ENCODE data around the gene NUPR1. TPM values are rescaled to one million over a fixed set of nuclear protein-coding genes. Genes with fewer than 3 reads are reported as not detected.

The NUPR1 gene
- total and polyA plus RNA-seq, 2 of the 13 experiments (the other 11 are each of a cell fraction or from before 2014, with no cell fraction given): 18.0 to 25.6 TPM

DNA sequence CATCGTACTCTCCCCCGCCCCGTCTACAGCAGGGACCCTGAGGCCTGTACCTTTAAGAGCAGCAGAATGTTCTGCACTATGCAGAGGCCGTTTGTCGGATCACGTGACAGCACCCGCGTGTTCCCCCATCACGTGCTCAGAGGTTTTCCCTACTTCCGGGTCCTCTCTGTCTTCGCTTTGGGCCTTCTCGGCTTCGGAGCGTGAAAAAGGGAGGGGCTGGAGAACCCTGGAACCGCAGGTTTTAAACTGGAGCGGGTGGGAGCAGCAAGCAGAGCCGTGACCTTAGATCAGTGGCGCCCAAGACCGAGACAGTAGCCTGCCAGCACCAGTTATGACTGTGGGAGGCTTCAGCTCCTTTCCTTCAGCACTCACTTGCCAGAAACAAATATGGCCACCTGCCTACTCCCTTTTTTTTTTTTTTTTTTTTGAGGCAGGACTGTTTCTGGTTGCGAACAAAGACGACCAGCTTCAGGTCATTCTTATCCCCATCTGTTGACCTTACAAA lies 46.8 kb downstream of the NUPR1 start, which contains the start of gene CLN3 (continued):
- TF ChIP-seq, protein P1, sequence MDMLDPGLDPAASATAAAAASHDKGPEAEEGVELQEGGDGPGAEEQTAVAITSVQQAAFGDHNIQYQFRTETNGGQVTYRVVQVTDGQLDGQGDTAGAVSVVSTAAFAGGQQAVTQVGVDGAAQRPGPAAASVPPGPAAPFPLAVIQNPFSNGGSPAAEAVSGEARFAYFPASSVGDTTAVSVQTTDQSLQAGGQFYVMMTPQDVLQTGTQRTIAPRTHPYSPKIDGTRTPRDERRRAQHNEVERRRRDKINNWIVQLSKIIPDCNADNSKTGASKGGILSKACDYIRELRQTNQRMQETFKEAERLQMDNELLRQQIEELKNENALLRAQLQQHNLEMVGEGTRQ (IDR thresholded peaks at IDR 0.05; ENCODE audit: low read depth, low read length): peak; percentile 100
- TF ChIP-seq, protein P1 (CRISPR knock-in tag; IDR thresholded peaks at IDR 0.05; ENCODE audit: borderline replicate concordance): peak; percentile 99; the same call in 1 of the 2 replicates
- TF ChIP-seq, protein P2, sequence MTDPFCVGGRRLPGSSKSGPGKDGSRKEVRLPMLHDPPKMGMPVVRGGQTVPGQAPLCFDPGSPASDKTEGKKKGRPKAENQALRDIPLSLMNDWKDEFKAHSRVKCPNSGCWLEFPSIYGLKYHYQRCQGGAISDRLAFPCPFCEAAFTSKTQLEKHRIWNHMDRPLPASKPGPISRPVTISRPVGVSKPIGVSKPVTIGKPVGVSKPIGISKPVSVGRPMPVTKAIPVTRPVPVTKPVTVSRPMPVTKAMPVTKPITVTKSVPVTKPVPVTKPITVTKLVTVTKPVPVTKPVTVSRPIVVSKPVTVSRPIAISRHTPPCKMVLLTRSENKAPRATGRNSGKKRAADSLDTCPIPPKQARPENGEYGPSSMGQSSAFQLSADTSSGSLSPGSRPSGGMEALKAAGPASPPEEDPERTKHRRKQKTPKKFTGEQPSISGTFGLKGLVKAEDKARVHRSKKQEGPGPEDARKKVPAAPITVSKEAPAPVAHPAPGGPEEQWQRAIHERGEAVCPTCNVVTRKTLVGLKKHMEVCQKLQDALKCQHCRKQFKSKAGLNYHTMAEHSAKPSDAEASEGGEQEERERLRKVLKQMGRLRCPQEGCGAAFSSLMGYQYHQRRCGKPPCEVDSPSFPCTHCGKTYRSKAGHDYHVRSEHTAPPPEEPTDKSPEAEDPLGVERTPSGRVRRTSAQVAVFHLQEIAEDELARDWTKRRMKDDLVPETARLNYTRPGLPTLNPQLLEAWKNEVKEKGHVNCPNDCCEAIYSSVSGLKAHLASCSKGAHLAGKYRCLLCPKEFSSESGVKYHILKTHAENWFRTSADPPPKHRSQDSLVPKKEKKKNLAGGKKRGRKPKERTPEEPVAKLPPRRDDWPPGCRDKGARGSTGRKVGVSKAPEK (CRISPR knock-in tag; IDR thresholded peaks at IDR 0.05; ENCODE audit: borderline replicate concordance): no peak
- TF ChIP-seq TBL1XR1 (IDR thresholded peaks at IDR 0.05; ENCODE audit: borderline replicate concordance, low read length, partially characterized antibody): peak; percentile 78
- TF ChIP-seq, protein P3, sequence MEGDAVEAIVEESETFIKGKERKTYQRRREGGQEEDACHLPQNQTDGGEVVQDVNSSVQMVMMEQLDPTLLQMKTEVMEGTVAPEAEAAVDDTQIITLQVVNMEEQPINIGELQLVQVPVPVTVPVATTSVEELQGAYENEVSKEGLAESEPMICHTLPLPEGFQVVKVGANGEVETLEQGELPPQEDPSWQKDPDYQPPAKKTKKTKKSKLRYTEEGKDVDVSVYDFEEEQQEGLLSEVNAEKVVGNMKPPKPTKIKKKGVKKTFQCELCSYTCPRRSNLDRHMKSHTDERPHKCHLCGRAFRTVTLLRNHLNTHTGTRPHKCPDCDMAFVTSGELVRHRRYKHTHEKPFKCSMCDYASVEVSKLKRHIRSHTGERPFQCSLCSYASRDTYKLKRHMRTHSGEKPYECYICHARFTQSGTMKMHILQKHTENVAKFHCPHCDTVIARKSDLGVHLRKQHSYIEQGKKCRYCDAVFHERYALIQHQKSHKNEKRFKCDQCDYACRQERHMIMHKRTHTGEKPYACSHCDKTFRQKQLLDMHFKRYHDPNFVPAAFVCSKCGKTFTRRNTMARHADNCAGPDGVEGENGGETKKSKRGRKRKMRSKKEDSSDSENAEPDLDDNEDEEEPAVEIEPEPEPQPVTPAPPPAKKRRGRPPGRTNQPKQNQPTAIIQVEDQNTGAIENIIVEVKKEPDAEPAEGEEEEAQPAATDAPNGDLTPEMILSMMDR (CRISPR knock-in tag; IDR thresholded peaks at IDR 0.05): no peak; the same call in 1 of the 2 replicates
- TF ChIP-seq ZNF724P (CRISPR knock-in tag; IDR thresholded peaks at IDR 0.05; ENCODE audit: borderline replicate concordance): peak; percentile 28; the same call in 1 of the 2 replicates
- no peak for TF ChIP-seq THYN1 (CRISPR knock-in tag; IDR thresholded peaks at IDR 0.05; ENCODE audit: borderline replicate concordance, low read depth)
- TF ChIP-seq, protein P4, sequence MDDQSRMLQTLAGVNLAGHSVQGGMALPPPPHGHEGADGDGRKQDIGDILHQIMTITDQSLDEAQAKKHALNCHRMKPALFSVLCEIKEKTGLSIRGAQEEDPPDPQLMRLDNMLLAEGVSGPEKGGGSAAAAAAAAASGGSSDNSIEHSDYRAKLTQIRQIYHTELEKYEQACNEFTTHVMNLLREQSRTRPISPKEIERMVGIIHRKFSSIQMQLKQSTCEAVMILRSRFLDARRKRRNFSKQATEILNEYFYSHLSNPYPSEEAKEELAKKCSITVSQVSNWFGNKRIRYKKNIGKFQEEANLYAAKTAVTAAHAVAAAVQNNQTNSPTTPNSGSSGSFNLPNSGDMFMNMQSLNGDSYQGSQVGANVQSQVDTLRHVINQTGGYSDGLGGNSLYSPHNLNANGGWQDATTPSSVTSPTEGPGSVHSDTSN (CRISPR knock-in tag; IDR thresholded peaks at IDR 0.05; ENCODE audit: borderline replicate concordance): no peak
- TF ChIP-seq NR2F6 (IDR thresholded peaks at IDR 0.05): peak; percentile 50
- TF ChIP-seq NR2F6 (CRISPR knock-in tag; IDR thresholded peaks at IDR 0.05): peak; percentile 16; the same call in 1 of the 2 replicates
- TF ChIP-seq ZNF329 (CRISPR knock-in tag; IDR thresholded peaks at IDR 0.05; ENCODE audit: low read depth): no peak
- no peak for TF ChIP-seq FOXA1 (IDR thresholded peaks at IDR 0.05)
- TF ChIP-seq FOXA1 (CRISPR knock-in tag; IDR thresholded peaks at IDR 0.05): peak; percentile 33; the same call in 1 of the 2 replicates
- TF ChIP-seq ATF7-NPFF (CRISPR knock-in tag; IDR thresholded peaks at IDR 0.05; ENCODE audit: low read depth): peak; percentile 78; the same call in 1 of the 2 replicates
- peak; percentile 84 for TF ChIP-seq ARNTL (CRISPR knock-in tag; IDR thresholded peaks at IDR 0.05)
- TF ChIP-seq, protein P5, sequence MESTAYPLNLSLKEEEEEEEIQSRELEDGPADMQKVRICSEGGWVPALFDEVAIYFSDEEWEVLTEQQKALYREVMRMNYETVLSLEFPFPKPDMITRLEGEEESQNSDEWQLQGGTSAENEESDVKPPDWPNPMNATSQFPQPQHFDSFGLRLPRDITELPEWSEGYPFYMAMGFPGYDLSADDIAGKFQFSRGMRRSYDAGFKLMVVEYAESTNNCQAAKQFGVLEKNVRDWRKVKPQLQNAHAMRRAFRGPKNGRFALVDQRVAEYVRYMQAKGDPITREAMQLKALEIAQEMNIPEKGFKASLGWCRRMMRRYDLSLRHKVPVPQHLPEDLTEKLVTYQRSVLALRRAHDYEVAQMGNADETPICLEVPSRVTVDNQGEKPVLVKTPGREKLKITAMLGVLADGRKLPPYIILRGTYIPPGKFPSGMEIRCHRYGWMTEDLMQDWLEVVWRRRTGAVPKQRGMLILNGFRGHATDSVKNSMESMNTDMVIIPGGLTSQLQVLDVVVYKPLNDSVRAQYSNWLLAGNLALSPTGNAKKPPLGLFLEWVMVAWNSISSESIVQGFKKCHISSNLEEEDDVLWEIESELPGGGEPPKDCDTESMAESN (CRISPR knock-in tag; conservative IDR thresholded peaks at IDR 0.05): 0 out of 2 replicates have a peak, but pooled peaks have one; percentile 57
- TF ChIP-seq IKZF4 (CRISPR knock-in tag; IDR thresholded peaks at IDR 0.05; ENCODE audit: borderline replicate concordance, low read depth, not compliant biosample characterization): no peak
- no peak for TF ChIP-seq ZFP37 (CRISPR knock-in tag; IDR thresholded peaks at IDR 0.05; ENCODE audit: borderline replicate concordance)
- no peak for TF ChIP-seq ZNF713 (CRISPR knock-in tag; IDR thresholded peaks at IDR 0.05)
- TF ChIP-seq ZSCAN9 (CRISPR knock-in tag; IDR thresholded peaks at IDR 0.05; ENCODE audit: borderline replicate concordance): peak; percentile 75; the same call in 1 of the 2 replicates
